HFF-Myc (cell line): ENCODE measurements around the gene TSGA10IP.

ENCODE experiments used
- DNase-seq: peaks from one replicate; pipeline ENCODE4 v3.0.0-alpha.2; 2011; ENCODE audit warnings: low read depth; ENCODE audit errors: extremely low read depth
- H3K4me3 ChIP-seq: replicated peaks from 2 replicates; pipeline ENCODE4 v1.5.1; 2011; ENCODE audit warnings: low read depth, mild to moderate bottlenecking, control low read depth, low read length
- TF ChIP-seq, protein P1 (sequence below): IDR thresholded peaks from 2 replicates; pipeline ENCODE4 v1.5.1; 2012; ENCODE audit warnings: mild to moderate bottlenecking, low read depth, low read length, control low read depth; ENCODE audit errors: missing control alignments

The TSGA10IP gene

GRCh38 chr11:65952052-65952521 is 6.8 kb downstream of the TSGA10IP start:
- no peak overlapping the region for H3K4me3 ChIP-seq
- no peak for DNase-seq
- TF ChIP-seq, protein P1, sequence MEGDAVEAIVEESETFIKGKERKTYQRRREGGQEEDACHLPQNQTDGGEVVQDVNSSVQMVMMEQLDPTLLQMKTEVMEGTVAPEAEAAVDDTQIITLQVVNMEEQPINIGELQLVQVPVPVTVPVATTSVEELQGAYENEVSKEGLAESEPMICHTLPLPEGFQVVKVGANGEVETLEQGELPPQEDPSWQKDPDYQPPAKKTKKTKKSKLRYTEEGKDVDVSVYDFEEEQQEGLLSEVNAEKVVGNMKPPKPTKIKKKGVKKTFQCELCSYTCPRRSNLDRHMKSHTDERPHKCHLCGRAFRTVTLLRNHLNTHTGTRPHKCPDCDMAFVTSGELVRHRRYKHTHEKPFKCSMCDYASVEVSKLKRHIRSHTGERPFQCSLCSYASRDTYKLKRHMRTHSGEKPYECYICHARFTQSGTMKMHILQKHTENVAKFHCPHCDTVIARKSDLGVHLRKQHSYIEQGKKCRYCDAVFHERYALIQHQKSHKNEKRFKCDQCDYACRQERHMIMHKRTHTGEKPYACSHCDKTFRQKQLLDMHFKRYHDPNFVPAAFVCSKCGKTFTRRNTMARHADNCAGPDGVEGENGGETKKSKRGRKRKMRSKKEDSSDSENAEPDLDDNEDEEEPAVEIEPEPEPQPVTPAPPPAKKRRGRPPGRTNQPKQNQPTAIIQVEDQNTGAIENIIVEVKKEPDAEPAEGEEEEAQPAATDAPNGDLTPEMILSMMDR = no peak

- no peak for DNase-seq
- TF ChIP-seq, protein P1 = no peak
- no peak overlapping the region for H3K4me3 ChIP-seq
Measured at GRCh38 chr11:65953471-65953870, 8.2 kb downstream of the TSGA10IP start.

DNA sequence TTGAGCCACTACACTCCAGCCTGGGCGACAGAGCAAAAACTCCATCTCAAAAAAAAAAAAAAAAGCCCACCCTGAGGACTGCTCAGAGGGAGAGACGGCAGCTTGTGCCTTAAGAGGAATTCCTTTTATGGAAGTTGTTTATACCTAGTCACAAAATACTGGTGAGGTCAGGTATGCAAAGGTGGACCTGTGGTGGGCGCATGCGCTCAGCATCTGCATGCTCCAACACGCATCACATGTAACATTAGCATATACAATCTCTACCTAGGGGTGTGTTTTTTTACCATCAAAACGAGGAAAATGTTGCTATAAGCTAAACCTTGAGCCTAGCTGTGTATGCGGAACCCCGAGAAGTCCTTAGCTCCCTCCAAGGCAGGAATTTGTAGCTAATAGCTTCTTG is 9.5 kb downstream of the TSGA10IP start:
- H3K4me3 ChIP-seq = no peak overlapping the region
- DNase-seq = no peak
- TF ChIP-seq, protein P1 = no peak

- H3K4me3 ChIP-seq = no peak overlapping the region
- TF ChIP-seq, protein P1 = no peak
- no peak for DNase-seq
Measured at GRCh38 chr11:65958291-65958690, 13.0 kb downstream of the TSGA10IP start.

- TF ChIP-seq, protein P1 = no peak
- no peak for DNase-seq
- no peak overlapping the region for H3K4me3 ChIP-seq
Measured at GRCh38 chr11:65958774-65959420, 13.6 kb downstream of the TSGA10IP start.

GRCh38 chr11:65960824-65961266 is 15.6 kb downstream of the TSGA10IP start:
- no peak for DNase-seq
- TF ChIP-seq, protein P1 = no peak
- peak overlapping the region; percentile 89 for H3K4me3 ChIP-seq
